Smooth muscle cell (in vitro differentiated cells): ENCODE data around the gene ZNF275. TPM values are rescaled to one million over a fixed set of nuclear protein-coding genes. Genes with fewer than 3 reads are reported as not detected.
"Not testable (repeated sequence)": the region's sequence is repeated elsewhere in the genome, so short reads cannot be mapped to it uniquely, and the experiment has no call there.

Source experiments
- DNase-seq: peaks from one replicate; lab custom pipeline; 2025; ENCODE audit not compliant: unreplicated experiment; lab: John Stamatoyannopoulos, UW
- H2AFZ ChIP-seq: fragments of 200-600 bp; sonication (generic); 2 replicates; pipeline ENCODE4 v1.6.0; 2016; ENCODE audit warnings: antibody characterized with exemption, low read depth, mild to moderate bottlenecking
- H3F3A ChIP-seq: fragments of 200-600 bp; sonication (generic); 2 replicates; pipeline ENCODE4 v1.6.0; 2017; ENCODE audit warnings: antibody characterized with exemption, low read depth
- H3K27ac ChIP-seq: fragments of 200-600 bp; sonication (generic); 2 replicates; pipeline ENCODE4 v1.5.1; 2016; ENCODE audit warnings: low read depth, mild to moderate bottlenecking
- H3K27me3 ChIP-seq: fragments of 200-600 bp; sonication (generic); 2 replicates; pipeline ENCODE4 v1.6.1; 2016; ENCODE audit warnings: low read depth, mild to moderate bottlenecking
- H3K36me3 ChIP-seq: fragments of 200-600 bp; sonication (generic); 2 replicates; pipeline ENCODE4 v1.5.1; 2016; ENCODE audit warnings: low read depth
- H3K4me1 ChIP-seq: fragments of 200-600 bp; sonication (generic); 2 replicates; pipeline ENCODE4 v1.5.1; 2016; ENCODE audit warnings: low read depth
- H3K4me2 ChIP-seq: fragments of 200-600 bp; sonication (generic); 2 replicates; pipeline ENCODE4 v1.6.0; 2016; ENCODE audit warnings: mild to moderate bottlenecking
- H3K4me3 ChIP-seq: fragments of 200-600 bp; sonication (generic); 2 replicates; pipeline ENCODE4 v1.5.1; 2016; ENCODE audit warnings: mild to moderate bottlenecking
- H3K79me2 ChIP-seq: fragments of 200-600 bp; sonication (generic); 2 replicates; pipeline ENCODE4 v1.6.0; 2016; ENCODE audit warnings: low read depth, mild to moderate bottlenecking
- H3K9ac ChIP-seq: fragments of 200-600 bp; sonication (generic); 2 replicates; pipeline ENCODE4 v1.6.0; 2016; ENCODE audit warnings: low read depth
- H3K9me3 ChIP-seq: fragments of 200-600 bp; sonication (generic); replicated peaks from 2 replicates; pipeline ENCODE4 v1.5.1; 2016; ENCODE audit warnings: low read depth
- H4K20me1 ChIP-seq: fragments of 200-600 bp; sonication (generic); 2 replicates; pipeline ENCODE4 v1.6.0; 2016; ENCODE audit warnings: low read depth
- CTCF ChIP-seq: fragments of 200-600 bp; sonication (generic); IDR thresholded peaks from 2 replicates; pipeline ENCODE4 v1.5.1; 2017; ENCODE audit warnings: borderline replicate concordance, mild to moderate bottlenecking, antibody characterized with exemption; ENCODE audit not compliant: insufficient read depth, poor library complexity, severe bottlenecking
- WGBS: methylation state at CpG from one replicate; pipeline ENCODE4 v1.1.7; 2016; ENCODE audit warnings: low lambda C conversion rate; 5-methylcytosine and 5-hydroxymethylcytosine counted together
- polyA plus RNA-seq: library from polyadenylated mRNA; unstranded; fragments of >200 nt; fragmentation: Nextera tagmentation; extraction: Ambion mirVana; gene quantifications from 2 replicates; pipeline ENCODE4 v1.2.1, GENCODE V29; 2016
- total RNA-seq: library from RNA; depleted of rRNA; stranded (reverse); fragments of >200 nt; gene quantifications from 2 replicates; pipeline ENCODE4 v1.2.3, GENCODE V29; 2014

ZNF275 gene
- total and polyA plus RNA-seq, 2 experiments from 2014 or later = 9.7 to 17.8 TPM

GRCh38 chrX:153384390-153384789 is 50.4 kb downstream of the ZNF275 start:
- H3K4me2 ChIP-seq = no peak overlapping the region

GRCh38 chrX:153384973-153385372 is 51.0 kb downstream of the ZNF275 start:
- not testable (repeated sequence) for H2AFZ ChIP-seq, H3K4me3 ChIP-seq, H4K20me1 ChIP-seq, H3K27ac ChIP-seq, H3K36me3 ChIP-seq, H3K27me3 ChIP-seq, H3K9ac ChIP-seq, H3K79me2 ChIP-seq, H3K4me1 ChIP-seq, H3K9me3 ChIP-seq, H3K4me2 ChIP-seq, H3F3A ChIP-seq, DNase-seq
- WGBS = 64% methylated on average over 2 of the region's 2 CpGs

More at GRCh38 chrX:153384390-153384789, 50.4 kb downstream of the ZNF275 start:
- Histone ChIP-seq H3F3A (no peaks in the 10 kb centered on the region), H3K79me2 (no peaks in the 10 kb centered on the region), H4K20me1 (no peaks in the 10 kb centered on the region), H3K36me3 (no peaks in the 10 kb centered on the region), H3K9ac (no peak overlapping the region), H3K4me3 (no peak overlapping the region), H3K9me3 (no peaks in the 10 kb centered on the region), H3K27me3 (no peaks in the 10 kb centered on the region), H3K4me1 (no peaks in the 10 kb centered on the region), H3K27ac (no peak overlapping the region), H2AFZ (no peak overlapping the region)
- DNase-seq = no peak
- 76% methylated on average over 6 of the region's 6 CpGs for WGBS
- TF ChIP-seq CTCF = no peak

- H4K20me1 ChIP-seq = no peaks in the 10 kb centered on the region
- TF ChIP-seq CTCF = no peak
- no peak overlapping the region for H3K4me3 ChIP-seq
- WGBS = 73% methylated on average over 5 of the region's 5 CpGs
- H3F3A ChIP-seq = no peaks in the 10 kb centered on the region
- no peak overlapping the region for H3K9ac ChIP-seq
- no peak for DNase-seq
- no peaks in the 10 kb centered on the region for H3K9me3 ChIP-seq
- H3K36me3 ChIP-seq = no peaks in the 10 kb centered on the region
- H3K79me2 ChIP-seq = no peaks in the 10 kb centered on the region
- H2AFZ ChIP-seq = no peak overlapping the region
- H3K27me3 ChIP-seq = no peaks in the 10 kb centered on the region
- H3K27ac ChIP-seq = no peak overlapping the region
- H3K4me2 ChIP-seq = no peak overlapping the region
- H3K4me1 ChIP-seq = no peaks in the 10 kb centered on the region
These were observed 52.1 kb downstream of the ZNF275 start for GRCh38 chrX:153386097-153386496.

GRCh38 chrX:153387345-153387744 is 53.4 kb downstream of the ZNF275 start:
- Histone ChIP-seq H3K79me2 (no peaks in the 10 kb centered on the region), H3K27ac (no peak overlapping the region), H4K20me1 (no peaks in the 10 kb centered on the region), H3K4me1 (no peaks in the 10 kb centered on the region), H3K4me3 (no peak overlapping the region), H3K9me3 (no peaks in the 10 kb centered on the region), H3K4me2 (no peak overlapping the region), H2AFZ (no peak overlapping the region), H3K9ac (no peak overlapping the region), H3F3A (no peaks in the 10 kb centered on the region), H3K36me3 (no peaks in the 10 kb centered on the region), H3K27me3 (no peaks in the 10 kb centered on the region)
- TF ChIP-seq CTCF = no peak
- 73% methylated on average over 5 of the region's 5 CpGs for WGBS
- DNase-seq = no peak
